Muscle layer of colon (tissue), 2 donors: ENCODE measurements around the gene EREG.

Experiments used
- H3K27ac ChIP-seq: one replicate; pipeline ENCODE4 v1.7.0; 2013; ENCODE audit warnings: low read depth, mild to moderate bottlenecking, low read length, moderate library complexity
- H3K27me3 ChIP-seq, 2 donors: one replicate each; pipeline ENCODE4 v1.7.0; 2013; ENCODE audit warnings: low read length in 2 of 2, mild to moderate bottlenecking in 2 of 2; ENCODE audit not compliant: insufficient read depth in 2 of 2, control insufficient read depth in 1 of 2
- H3K36me3 ChIP-seq: one replicate; pipeline ENCODE4 v1.7.0; 2013; ENCODE audit warnings: mild to moderate bottlenecking, low read length; ENCODE audit not compliant: insufficient read depth
- H3K4me1 ChIP-seq: one replicate; pipeline ENCODE4 v1.7.0; 2013; ENCODE audit warnings: mild to moderate bottlenecking, low read length; ENCODE audit not compliant: insufficient read depth
- H3K4me3 ChIP-seq, 2 donors: one replicate each; pipeline ENCODE4 v1.7.0; 2013; ENCODE audit warnings: low read length in 2 of 2, low read depth in 1 of 2, mild to moderate bottlenecking in 1 of 2, moderate library complexity in 1 of 2
- H3K9ac ChIP-seq: one replicate; pipeline ENCODE4 v1.7.0; 2013; ENCODE audit warnings: low read length
- H3K9me3 ChIP-seq: one replicate; pipeline ENCODE4 v1.7.0; 2013; ENCODE audit warnings: mild to moderate bottlenecking, low read length
- donor health status: abdominal sarcoma.
- donor health status: Adenocarcinoma of cecum.

EREG gene

DNA sequence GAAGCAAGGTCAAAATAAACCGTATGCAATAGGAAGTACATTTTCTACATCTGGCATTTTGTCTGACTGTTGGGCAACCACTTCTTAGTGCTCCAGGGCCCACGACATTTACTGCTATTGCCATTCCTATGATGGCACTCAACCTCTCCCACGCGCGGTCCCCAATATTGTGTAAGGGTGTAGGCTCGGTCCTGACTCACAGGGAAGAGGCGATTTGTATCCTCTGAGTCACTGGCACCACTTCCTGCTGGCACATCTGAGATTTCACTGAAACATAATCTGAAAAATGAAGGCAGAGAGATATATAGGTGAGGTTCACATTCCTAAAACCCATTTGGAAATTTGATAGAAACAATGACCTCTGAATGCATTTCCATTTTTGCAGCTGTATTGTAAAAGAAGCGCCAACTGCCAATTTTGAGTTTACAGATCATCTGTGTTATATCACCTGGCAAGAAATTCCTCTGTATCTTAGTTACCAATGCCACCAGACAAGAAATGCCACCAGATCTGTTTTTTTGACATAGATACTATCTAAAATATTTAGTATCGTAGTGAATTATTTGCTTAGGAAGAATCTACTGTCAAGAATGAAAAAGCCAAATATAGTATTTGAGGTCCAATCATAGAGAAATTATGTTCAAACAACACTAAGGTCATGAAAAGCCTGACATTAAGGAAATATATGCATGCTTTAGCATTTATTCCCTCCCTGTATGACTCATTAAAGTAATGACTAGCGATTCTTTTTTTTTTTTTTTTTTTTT is 9.8 kb downstream of the EREG start:
- H3K27ac ChIP-seq, result no peak overlapping the region
- H3K4me1 ChIP-seq, result no peaks in the 10 kb centered on the region
- H3K36me3 ChIP-seq, result no peaks in the 10 kb centered on the region
- H3K4me3 ChIP-seq, result no peak overlapping the region
- H3K27me3 ChIP-seq, result no peaks in the 10 kb centered on the region
- no peaks in the 10 kb centered on the region for H3K9me3 ChIP-seq
- no peak overlapping the region for H3K9ac ChIP-seq

DNA sequence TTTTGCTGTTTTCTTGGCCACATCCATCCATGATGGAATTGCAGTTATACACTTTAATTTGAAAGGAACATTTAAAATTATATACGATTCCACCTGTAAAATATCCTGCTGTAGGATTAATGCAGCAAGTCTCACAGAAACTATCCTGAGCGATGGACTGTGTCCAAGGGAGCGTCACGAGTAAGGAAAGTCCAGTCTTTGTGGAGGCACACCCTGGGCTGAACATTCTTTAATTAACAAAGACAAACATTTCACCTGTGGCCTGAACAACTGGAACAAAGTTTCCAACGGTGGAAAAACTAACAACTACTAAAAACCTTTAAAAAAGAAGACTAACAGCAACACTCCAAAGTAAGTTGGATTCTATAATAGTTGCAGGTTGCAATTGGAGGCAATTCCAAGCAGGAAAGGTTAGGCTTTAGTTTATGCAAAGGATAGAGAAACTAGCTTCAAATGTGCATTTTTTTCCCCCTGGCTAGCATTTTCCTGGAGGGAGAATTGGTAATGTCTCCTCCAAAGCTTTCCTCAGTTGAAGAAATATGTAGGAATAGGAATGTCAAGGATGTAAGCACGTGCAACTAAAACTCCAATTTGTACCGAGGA is 11.0 kb downstream of the EREG start:
- H3K27ac ChIP-seq, result no peak overlapping the region
- no peaks in the 10 kb centered on the region for H3K9me3 ChIP-seq
- H3K36me3 ChIP-seq, result no peaks in the 10 kb centered on the region
- no peaks in the 10 kb centered on the region for H3K4me1 ChIP-seq
- no peak overlapping the region for H3K9ac ChIP-seq
- H3K4me3 ChIP-seq, result no peak overlapping the region
- H3K27me3 ChIP-seq, result no peaks in the 10 kb centered on the region

DNA sequence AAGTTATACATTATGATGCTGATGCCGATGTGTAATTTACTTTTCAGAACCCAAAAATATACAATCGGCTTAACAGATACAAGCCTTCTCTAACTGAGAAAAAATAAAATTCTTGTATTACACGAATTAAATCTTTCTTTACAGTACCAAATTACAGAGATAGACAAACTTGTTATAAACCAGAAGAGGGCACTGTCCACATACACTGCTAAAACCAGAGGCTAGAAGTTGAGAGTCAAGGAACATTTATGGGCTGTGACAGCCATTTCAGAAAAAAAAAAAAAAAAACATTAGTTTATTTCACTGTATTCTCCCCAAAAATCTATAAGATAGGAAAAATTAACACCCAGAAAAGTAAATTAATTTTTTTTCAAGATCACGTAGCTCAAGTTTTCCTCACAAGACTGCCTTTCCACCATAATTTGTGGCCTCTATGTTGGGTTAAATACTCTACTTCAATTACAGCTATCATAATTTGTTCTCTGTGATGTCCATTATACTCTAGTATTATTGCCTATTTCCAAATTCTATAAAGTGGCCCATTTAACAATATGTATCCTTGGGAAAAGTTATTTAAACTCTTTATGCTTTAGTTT is 12.0 kb downstream of the EREG start:
- Histone ChIP-seq H3K27ac (no peak overlapping the region), H3K4me1 (no peaks in the 10 kb centered on the region), H3K9ac (no peak overlapping the region), H3K9me3 (no peaks in the 10 kb centered on the region), H3K4me3 (no peak overlapping the region), H3K36me3 (no peaks in the 10 kb centered on the region), H3K27me3 (no peaks in the 10 kb centered on the region)

DNA sequence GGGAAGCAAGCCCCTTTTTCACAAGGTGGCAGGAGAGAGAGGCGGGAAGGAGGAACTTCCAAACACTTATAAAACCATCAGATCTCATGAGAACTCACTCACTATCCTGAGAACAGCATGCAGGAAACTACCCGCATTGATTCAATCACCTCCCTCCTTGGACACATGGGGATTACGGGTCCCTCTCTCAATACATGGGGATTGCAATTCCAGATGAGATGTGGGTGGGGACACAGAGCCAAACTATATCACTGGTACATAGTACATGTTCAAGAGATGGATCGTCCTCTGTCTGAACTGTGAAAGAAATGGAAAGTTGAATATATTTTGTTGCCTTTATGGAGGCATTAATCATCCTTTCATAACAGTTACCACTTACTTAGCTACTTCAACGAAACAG is 12.8 kb downstream of the EREG start:
- H3K4me1 ChIP-seq, result no peaks in the 10 kb centered on the region
- H3K27me3 ChIP-seq, result no peaks in the 10 kb centered on the region
- no peaks in the 10 kb centered on the region for H3K36me3 ChIP-seq
- H3K4me3 ChIP-seq, result no peak overlapping the region
- no peak overlapping the region for H3K9ac ChIP-seq
- no peak overlapping the region for H3K27ac ChIP-seq
- no peaks in the 10 kb centered on the region for H3K9me3 ChIP-seq

DNA sequence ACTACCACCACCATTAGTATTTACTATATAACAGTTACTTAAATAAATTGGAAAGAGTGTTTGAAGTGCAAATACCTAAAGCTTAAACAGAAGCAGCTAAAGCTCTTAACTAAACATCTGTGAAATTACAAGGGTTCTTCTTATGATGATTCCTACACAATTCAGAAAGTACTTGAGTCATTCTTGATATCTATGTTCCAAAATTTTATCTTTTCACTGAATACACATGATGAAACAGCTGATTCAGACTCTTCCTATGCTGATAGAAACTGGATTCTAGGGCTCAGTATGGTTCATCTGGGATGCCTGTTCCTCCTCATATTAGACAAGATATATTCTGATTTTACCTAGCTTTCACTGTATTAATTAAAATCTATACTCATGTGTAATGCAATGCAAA is 13.6 kb downstream of the EREG start:
- Histone ChIP-seq H3K27me3 (no peaks in the 10 kb centered on the region), H3K9ac (no peak overlapping the region), H3K4me1 (no peaks in the 10 kb centered on the region), H3K36me3 (no peaks in the 10 kb centered on the region), H3K4me3 (no peak overlapping the region), H3K9me3 (no peaks in the 10 kb centered on the region), H3K27ac (no peak overlapping the region)

DNA sequence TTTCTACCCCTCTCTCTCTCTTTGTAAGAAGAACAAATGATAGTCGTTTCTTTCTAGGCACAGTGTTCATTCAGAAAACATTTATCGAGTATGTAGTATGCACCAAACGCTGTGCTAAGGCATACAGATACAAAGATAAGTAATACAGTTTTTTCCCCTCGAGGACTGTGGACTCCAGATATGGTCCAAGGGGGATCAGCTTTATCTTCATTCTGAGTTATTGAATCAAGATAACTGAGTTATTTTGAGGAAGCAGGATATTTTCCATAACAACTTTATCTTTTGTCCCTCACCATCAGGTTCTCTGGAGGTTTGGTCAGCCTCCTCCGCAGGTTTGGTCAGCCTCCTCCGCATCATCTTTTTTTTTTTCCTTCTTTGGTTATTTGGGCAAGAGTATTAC is 15.0 kb downstream of the EREG start:
- no peaks in the 10 kb centered on the region for H3K9me3 ChIP-seq
- H3K36me3 ChIP-seq, result no peaks in the 10 kb centered on the region
- no peaks in the 10 kb centered on the region for H3K4me1 ChIP-seq
- H3K27ac ChIP-seq, result no peak overlapping the region
- no peaks in the 10 kb centered on the region for H3K27me3 ChIP-seq
- H3K4me3 ChIP-seq, result no peak overlapping the region
- no peak overlapping the region for H3K9ac ChIP-seq

DNA sequence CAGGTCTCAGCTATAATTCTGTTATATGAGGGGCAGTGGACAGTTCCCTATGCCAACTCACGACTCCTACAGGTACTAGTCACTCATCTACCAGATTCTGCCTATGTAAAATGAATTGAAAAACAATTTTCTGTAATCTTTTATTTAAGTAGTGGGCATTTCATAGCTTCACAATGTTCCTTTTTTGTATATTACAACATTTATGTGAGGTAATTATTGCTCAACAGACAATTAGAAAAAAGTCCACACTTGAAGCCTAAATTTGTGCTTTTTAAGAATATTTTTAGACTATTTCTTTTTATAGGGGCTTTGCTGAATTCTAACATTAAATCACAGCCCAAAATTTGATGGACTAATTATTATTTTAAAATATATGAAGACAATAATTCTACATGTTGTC is 20.4 kb downstream of the EREG start:
- H3K4me1 ChIP-seq, result no peaks in the 10 kb centered on the region
- H3K27ac ChIP-seq, result no peak overlapping the region
- H3K27me3 ChIP-seq, result no peaks in the 10 kb centered on the region
- no peak overlapping the region for H3K4me3 ChIP-seq
- no peaks in the 10 kb centered on the region for H3K9me3 ChIP-seq
- no peaks in the 10 kb centered on the region for H3K36me3 ChIP-seq
- H3K9ac ChIP-seq, result no peak overlapping the region

DNA sequence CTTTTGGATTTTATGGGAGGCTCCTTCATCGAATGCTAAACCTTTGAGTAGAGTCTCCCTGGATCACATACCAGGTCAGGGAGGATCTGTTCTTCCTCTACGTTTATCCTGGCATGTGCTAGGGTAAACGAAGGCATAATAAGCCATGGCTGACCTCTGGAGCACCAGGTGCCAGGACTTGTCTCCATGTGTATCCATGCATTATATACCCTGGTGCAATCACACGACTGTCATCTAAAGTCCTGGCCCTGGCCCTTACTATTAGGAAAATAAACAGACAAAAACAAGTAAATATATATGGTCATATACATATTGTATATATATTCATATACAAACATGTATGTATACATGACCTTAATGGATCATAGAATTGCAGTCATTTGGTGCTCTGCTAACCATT is 21.2 kb downstream of the EREG start:
- Histone ChIP-seq H3K27me3 (no peaks in the 10 kb centered on the region), H3K36me3 (no peaks in the 10 kb centered on the region), H3K9ac (no peak overlapping the region), H3K27ac (no peak overlapping the region), H3K4me1 (no peaks in the 10 kb centered on the region), H3K9me3 (no peaks in the 10 kb centered on the region), H3K4me3 (no peak overlapping the region)

DNA sequence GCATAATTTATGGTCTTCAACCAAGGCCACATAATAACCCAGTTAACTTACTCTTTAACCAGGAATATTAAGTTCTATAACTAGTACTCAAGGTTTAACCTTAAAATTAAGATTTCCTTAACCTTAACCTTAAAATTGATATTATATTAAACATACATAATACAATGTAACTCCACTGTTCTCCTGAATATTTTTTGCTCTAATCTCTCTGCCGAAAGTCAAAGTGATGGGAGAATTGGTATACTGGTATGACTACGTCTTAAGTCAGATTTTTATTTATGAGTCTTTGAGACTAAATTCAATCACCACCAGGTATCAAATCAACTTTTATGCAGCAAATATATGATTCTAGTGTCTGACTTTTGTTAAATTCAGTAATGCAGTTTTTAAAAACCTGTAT is 22.8 kb downstream of the EREG start:
- Histone ChIP-seq H3K36me3 (no peaks in the 10 kb centered on the region), H3K9ac (no peak overlapping the region), H3K9me3 (no peaks in the 10 kb centered on the region), H3K4me1 (no peaks in the 10 kb centered on the region), H3K27ac (no peak overlapping the region), H3K27me3 (no peaks in the 10 kb centered on the region), H3K4me3 (no peak overlapping the region)

DNA sequence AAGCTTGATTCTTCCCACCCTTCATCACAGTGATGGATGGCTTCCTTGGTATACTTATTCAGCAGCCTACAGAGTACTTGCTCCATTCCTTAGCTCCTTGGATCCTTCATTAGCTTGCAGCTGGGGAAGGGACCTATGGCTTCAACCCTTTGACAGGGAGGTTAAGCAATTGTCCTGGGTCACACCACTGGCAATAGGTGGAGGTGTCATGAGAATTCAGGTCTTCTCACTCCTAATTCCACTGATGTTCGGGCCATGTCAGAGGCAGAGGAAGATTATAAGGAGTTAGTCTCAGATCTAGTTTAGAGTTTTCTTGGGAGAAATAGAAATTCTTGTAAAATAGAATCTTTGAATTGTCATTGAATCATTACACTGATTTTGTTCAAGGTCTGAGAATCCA is 24.5 kb downstream of the EREG start:
- H3K4me3 ChIP-seq, result no peak overlapping the region
- no peaks in the 10 kb centered on the region for H3K4me1 ChIP-seq
- H3K9me3 ChIP-seq, result no peaks in the 10 kb centered on the region
- H3K27ac ChIP-seq, result no peak overlapping the region
- H3K36me3 ChIP-seq, result no peaks in the 10 kb centered on the region
- H3K9ac ChIP-seq, result no peak overlapping the region
- H3K27me3 ChIP-seq, result no peaks in the 10 kb centered on the region

DNA sequence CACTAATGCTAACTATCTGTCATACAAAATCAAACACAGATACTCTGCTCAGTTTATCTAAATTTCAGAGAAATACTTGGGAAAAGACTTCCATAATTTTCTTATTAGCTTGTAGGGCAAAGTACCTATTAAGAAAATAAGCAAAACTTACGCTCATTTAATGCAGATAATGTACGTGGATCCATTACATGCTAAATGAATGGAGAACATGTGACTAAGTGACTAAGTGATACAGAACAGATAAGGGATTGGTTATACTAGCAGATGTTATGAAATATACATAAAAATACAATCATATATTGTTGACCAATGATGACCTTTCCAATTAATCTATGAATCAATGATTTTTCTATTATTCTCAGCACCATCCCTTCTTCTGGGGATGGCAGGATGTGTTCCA is 25.7 kb downstream of the EREG start:
- Histone ChIP-seq H3K4me1 (no peaks in the 10 kb centered on the region), H3K4me3 (no peak overlapping the region), H3K27me3 (no peaks in the 10 kb centered on the region), H3K9ac (no peak overlapping the region), H3K36me3 (no peaks in the 10 kb centered on the region), H3K9me3 (no peaks in the 10 kb centered on the region), H3K27ac (no peak overlapping the region)

DNA sequence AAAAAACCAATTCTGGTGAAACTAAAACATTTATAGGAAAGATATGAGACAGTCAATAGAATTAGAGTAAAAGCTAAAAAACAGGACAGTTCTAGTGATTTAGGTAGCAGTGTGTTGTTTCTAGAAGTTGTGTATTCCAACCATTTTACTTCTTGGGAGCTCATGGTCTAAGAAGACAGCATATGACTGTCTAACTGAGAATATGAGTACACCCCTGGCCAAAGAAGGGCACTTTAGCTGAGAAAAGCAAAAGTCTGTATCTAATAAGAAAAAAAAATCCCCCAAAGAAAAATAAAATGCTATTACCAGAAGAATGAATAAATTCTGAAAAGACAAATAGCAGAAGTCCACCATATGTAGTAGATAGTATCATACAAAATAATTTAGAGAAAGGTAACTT is 26.4 kb downstream of the EREG start:
- Histone ChIP-seq H3K36me3 (no peaks in the 10 kb centered on the region), H3K27ac (no peak overlapping the region), H3K4me1 (no peaks in the 10 kb centered on the region), H3K4me3 (no peak overlapping the region), H3K9ac (no peak overlapping the region), H3K9me3 (no peaks in the 10 kb centered on the region), H3K27me3 (no peaks in the 10 kb centered on the region)
